ENCODE results near the gene RPIA.
"Not testable (repeated sequence)": the region's sequence is repeated elsewhere in the genome, so short reads cannot be mapped to it uniquely, and the experiment has no call there.

The RPIA gene

DNA sequence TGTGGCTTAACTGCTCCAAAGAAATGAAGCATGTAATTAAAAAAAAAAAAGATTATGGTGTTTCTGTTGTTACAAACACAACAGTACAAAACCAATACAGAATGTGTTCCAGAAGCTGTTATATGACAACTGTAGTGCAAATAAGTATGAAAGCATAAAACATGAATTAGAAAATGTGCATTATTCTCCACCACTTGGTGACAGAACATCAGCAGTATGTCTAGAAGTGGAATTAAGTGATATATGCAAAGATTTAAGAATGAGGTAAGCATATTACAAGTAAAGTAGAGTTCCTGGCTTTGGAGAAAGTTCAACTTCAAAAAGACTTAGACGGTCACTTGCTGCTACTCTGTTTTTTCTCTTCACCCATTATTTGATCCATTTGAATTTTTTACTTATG, 105.0 kb downstream of the RPIA start:
- DNase-seq, result not testable (repeated sequence)

DNA sequence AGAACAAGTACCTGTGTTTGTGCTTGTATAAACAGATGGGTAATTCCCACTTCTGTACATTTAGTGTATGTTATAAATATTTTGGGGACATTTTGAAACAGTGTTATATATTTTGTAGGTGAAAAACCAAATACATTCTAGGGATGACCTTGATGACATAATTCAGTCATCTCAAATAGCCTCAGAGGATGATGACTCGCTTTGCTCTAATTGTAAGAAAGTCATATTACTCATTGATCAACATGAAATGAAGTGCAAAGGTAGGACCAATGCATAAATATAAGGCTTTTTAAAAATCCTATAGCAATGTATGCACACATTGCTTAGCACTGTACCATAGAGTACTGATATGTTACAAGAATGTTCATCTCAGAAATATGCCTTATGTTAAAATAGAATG, 105.7 kb downstream of the RPIA start:
- DNase-seq, result not testable (repeated sequence)

Data from NCI-H1105 (cell line).